Measurements from ENCODE around the gene CA5A.

- TF ChIP-seq EZH2 (IDR thresholded peaks at IDR 0.05; ENCODE audit: borderline replicate concordance), result no peak
- TF ChIP-seq CTCF (IDR thresholded peaks at IDR 0.05; ENCODE audit: poor library complexity), result no peak
These were observed 46.3 kb upstream of the CA5A start for GRCh38 chr16:87982581-87983041.
